ENCODE measurements around the gene APP.
A peak's percentile ranks its signal among the peaks of the same experiment; 100 is the strongest.

Gene APP

GRCh38 chr21:25896501-25897056 lies 274.0 kb downstream of the APP start:
- no peak for DNase-seq

DNA sequence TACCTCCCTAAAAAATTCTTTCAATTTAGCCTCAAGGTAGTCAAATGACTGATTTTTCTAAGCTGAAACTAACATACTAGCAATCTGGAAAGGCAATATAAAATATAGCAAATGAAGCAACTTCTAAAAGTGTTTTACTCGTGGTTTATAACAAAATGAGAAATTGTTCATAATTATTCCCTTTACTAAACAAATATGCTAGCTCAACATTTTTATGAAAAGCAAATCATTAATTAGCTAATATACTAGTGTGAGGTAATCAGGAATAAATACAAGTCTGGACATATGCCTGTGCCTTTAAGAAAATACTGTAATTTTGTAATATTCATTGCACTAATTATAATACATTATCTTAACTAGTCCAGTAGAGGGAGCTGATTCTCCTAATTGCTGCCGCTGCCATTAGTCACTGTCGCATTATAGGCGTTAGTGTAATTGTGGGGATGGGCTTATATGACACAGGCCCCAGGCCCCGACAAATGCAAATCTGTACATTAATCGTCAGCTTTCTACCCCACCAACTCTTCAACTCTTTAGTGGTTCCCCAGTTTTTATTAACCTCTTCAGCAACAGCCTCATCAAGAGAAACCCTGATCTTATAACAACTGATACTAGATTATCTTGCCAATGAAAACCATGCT lies 274.9 kb downstream of the APP start:
- DNase-seq: no peak

- DNase-seq: no peak
These were observed 277.4 kb downstream of the APP start for GRCh38 chr21:25893191-25893590.

GRCh38 chr21:25891596-25891995 lies 279.0 kb downstream of the APP start:
- DNase-seq: no peak

DNA sequence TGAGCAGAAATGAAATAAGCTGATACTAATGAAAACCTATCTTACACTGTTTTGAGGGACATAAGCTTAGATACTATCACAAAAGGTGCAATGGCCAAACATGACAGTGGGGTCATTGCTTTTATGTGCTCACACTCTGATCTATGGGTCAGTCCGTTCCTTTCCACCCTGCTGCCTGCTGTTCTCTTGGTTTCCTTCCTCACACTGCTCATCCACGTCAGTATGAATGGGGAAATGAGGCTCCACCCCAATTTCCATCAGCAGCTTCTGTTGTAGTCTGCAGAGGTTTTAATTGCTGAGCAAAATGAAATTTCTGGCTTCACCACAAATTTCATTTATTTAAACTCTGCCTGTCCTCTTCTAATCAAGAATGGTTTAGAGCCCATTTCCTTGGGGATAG lies 280.6 kb downstream of the APP start:
- DNase-seq: no peak

- no peak for DNase-seq
These were observed 281.9 kb downstream of the APP start for GRCh38 chr21:25888711-25889110.

DNA sequence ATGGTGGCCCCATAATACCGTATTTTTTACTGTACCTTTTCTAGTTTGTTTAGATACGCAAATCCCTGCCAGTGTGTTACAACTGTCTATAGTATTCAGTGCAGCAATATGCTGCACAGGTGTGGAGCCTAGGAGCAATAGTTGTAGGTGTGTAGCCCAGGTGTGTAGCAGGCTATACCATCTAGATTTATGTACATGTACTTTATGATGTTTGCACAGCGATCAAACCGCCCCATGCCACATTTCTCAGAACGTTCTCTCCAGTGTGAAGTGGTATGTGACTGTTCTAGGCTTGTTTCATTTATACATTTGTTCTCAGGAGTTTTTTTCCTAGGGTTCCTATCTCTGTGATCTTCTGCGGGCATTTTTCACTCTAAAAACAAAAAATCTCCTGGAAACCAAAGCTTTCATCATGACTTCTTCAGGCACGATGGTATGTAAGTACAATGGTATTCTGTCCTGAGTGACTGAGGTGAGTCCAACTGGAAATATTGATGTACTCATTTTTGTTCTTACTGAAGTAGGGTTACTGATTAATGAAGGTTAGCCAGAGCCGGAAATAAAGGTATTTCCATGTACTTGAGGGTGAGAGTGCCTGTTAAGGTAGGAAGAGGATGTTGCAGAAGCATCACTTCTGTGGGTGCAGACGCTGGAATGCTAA lies 282.8 kb downstream of the APP start:
- DNase-seq: no peak

GRCh38 chr21:25887166-25887565 lies 283.4 kb downstream of the APP start:
- DNase-seq: no peak

DNA sequence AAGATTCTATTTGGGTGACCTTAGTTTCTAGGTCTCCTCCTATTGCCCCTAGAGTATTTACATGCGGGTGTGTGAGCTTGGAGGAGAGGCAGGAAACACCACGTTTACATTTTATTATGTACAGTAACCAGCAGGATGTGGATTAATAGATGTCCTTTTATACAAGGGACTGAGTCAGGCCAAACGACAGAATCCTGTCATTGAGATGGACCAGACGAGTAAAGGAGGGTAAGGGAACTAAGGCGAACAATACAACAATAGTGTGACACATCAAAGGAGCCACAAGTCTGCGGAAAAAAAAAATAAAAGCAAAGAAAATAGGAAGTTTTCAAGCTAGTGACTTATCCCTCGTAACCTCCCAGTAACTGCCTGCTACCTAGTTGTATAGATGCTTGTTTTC lies 284.7 kb downstream of the APP start:
- no peak for DNase-seq

- DNase-seq: no peak
These were observed 285.2 kb downstream of the APP start for GRCh38 chr21:25885405-25885804.

- no peak for DNase-seq
These were observed 286.3 kb downstream of the APP start for GRCh38 chr21:25884311-25884710.

DNA sequence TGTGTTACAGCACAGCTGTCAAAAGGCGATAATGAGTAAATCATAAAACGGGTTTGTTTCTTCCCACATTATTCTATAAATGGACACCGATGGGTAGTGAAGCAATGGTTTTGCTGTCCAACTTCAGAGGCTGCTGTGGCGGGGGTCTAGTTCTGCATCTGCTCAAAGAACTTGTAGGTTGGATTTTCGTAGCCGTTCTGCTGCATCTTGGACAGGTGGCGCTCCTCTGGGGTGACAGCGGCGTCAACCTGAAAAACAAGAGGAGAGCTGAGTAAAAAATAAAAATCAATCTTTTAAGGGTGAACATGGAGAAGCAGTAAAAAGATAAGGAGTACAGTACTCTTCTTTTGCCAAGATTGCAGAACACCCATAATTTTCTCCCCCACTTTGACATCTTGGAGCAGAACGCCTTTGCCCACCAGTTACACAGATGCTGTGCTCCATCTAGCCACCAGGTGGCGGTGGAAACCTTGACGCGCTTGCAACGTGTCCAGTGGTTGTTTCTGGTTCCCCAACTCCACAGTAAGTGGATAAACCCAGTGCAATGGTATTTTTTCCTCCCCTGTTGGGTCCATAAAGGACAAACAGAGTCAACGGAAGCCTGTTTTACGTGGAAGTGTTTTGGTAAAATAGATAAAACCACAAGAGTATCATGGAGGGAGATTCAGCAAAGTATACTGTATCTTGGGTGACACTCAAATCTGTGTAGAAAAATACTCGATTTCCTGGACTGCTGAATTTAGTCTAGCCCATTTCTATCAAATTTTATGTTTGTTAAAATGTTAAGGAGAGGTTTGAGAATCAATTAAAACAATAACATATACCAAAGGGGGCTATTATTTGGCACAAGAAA lies 288.8 kb downstream of the APP start:
- DNase-seq: peak; percentile 14

DNA sequence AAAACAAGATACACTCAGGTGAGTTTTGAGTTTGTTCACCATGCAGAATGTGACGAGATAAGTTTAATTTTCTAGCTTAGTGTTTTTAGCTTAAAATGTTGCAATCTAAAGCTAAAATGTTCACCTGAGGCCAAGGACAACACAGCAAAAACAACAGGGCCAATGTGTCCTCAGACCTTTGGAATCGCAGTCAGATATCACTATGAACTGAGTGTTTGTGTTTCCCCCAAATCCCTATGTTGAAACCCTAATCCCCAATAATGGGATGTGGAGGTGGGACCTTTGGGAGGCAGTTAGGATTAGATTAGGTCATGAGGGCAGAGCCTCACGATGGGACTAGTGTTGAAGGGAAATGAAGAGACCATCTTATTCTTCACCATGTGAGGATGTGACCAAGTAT lies 291.4 kb downstream of the APP start:
- no peak for DNase-seq

DNA sequence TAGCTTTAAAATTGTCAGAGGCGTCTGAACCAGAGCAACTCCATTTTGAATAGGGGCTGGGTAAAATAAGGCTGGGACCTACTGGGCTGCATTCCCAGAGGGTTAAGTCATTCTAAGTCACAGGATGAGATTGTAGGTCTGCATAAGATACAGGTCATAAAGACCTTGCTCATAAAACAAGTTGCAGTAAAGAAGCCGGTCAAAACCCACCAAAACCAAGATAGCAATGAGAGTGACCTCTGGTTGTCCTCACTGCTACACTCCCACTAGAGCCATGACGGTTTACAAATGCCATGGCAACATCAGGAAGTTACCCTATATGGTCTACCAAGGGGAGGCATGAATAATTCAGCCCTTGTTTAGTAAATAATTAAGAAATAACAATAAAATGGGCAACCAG lies 292.2 kb downstream of the APP start:
- DNase-seq: no peak

- no peak for DNase-seq
These were observed 298.3 kb downstream of the APP start for GRCh38 chr21:25872271-25872670.

DNA sequence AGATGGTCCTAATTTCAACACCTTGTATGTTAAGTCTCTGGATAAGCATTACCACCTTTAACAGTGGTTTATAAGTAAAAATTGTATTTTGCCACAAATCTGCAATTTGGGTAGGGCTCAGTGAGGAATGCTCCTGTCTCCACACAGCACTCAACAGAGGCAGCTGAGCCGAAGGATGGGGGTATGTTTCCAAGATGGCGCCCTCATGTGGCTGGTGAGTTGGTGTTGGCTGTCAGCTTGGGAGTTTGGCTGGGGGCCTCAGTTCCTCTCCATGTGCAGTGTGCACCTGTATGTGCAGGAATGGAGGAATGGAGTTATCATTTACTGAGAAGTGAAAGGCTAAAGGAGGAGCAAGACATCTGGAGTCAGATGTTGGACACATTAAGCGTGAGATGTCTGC lies 299.0 kb downstream of the APP start:
- DNase-seq: no peak

GRCh38 chr21:25870084-25870483 lies 300.5 kb downstream of the APP start:
- DNase-seq: no peak

DNA sequence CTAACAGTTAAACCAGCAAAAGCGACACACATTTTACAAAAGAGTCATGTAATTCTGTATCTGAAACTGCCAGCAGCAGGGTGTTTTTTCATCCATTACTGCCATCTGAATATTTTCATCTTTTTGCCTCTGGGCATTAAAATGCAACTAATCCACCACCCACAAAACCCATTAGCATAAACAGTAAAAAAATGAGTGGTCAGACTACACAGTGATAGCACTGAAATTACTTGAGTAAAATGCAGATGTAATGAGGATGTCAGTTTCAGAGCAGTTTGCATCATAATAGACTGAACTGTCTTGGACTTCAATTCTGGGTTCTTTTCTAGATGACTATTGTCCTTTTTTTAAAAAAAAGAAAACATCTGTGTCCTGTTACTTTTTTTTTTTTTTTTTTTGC lies 303.5 kb downstream of the APP start:
- DNase-seq: no peak

GRCh38 chr21:25863747-25864146 lies 306.8 kb downstream of the APP start:
- no peak for DNase-seq

DNA sequence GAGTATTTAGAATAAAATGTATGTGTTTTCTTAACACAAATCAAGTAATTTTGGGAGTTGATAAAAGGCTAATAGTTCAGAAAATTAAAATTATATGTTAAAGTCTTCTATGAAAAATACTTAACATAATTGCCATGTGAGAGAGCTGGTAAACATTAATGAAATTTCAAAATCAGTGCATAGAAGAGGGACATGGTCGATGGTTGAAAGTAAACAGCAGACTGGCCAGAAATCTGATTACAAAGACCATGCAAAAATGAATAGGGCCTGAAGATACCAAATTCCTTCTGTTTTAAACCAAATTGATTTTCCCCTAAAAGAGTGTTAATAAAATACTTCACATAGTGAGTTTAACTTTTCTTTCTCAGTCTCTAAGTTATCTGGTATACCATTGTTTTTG lies 307.5 kb downstream of the APP start:
- no peak for DNase-seq

DNA sequence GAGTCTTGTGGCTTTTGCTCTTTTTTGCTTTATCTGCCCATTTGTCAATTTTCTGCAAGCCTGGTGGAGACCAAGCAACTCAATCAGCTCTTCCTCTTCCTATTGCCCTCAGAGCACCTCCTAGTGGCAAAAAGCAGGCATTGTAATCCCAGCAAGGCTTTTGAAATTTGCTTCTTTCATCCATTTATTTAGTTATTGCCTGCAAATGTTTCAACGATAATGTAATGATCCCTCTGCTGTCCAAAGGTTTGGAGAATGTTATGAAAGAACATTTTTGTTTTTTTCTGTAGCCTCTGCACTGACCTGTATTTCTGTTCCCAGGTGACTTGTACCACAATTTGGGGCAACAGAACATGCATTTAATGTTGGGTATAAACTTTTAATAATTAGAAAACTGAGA lies 308.0 kb downstream of the APP start:
- DNase-seq: no peak

GRCh38 chr21:25862112-25862511 lies 308.5 kb downstream of the APP start:
- no peak for DNase-seq

DNA sequence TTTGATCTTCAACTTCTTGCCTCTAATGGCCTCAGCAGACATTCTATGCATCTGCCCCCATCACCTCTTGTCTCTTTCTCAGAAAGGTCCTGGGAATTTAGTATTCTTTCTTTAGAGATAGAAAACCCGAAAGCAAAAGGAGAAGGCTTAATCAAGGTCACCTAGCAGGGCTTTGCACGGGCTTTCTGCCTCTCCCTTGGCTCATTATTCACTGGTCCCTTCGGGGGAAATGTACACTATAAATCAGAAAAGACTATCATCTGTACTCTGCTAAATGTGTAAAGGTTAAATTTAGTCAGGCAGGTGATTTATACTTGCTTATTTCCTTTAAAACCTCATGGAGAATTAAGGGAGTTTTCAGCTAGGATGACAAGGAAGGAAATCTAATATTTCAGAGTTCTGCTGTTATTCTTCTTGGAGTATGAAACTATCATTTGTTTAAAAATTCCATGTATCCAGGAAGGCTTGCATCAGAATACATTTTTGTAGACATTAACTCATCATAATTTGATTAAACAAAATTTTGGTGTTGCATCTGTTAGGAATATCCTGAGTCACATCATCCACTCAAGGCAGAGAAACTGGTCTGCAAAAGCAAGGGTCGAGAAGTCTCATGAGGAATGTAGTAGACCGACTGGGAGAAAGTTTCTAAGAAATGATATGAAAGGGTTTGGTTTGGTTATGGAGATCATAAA lies 311.2 kb downstream of the APP start:
- no peak for DNase-seq
